ENCODE data around the gene IQCE.

DNA sequence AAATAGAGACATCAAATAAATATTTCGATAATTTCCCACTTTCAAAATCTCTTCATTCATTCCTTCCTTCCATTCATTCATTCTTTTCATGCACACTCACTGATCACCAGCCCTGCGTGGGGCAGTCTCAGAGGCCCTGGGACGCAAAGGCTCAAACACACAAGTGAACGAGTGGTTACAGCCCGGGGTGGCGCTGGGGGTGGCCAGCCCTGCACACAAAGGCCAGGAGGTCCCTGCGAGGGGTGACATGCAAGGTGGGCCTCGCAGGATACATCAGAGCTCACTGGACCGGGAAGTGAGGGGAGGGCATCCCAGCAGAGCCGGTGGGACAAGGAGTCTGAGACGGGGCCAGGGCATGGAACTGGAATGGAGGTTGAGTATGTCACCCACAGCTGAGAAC lies 43.1 kb downstream of the IQCE start:
- TF ChIP-seq, protein P1, sequence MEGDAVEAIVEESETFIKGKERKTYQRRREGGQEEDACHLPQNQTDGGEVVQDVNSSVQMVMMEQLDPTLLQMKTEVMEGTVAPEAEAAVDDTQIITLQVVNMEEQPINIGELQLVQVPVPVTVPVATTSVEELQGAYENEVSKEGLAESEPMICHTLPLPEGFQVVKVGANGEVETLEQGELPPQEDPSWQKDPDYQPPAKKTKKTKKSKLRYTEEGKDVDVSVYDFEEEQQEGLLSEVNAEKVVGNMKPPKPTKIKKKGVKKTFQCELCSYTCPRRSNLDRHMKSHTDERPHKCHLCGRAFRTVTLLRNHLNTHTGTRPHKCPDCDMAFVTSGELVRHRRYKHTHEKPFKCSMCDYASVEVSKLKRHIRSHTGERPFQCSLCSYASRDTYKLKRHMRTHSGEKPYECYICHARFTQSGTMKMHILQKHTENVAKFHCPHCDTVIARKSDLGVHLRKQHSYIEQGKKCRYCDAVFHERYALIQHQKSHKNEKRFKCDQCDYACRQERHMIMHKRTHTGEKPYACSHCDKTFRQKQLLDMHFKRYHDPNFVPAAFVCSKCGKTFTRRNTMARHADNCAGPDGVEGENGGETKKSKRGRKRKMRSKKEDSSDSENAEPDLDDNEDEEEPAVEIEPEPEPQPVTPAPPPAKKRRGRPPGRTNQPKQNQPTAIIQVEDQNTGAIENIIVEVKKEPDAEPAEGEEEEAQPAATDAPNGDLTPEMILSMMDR (IDR thresholded peaks at IDR 0.05): no peak
- TF ChIP-seq EZH2 (IDR thresholded peaks at IDR 0.05; ENCODE audit: borderline replicate concordance, insufficient read depth, low read depth, low read length, poor library complexity, severe bottlenecking): no peak
